Esophagus squamous epithelium (tissue), 5 donors: ENCODE measurements around the gene RGS10. TPM values are rescaled to one million over a fixed set of nuclear protein-coding genes. Genes with fewer than 3 reads are reported as not detected.

ENCODE experiments used
- DNase-seq: peaks from one replicate; lab custom pipeline; 2025; lab: John Stamatoyannopoulos, UW
- H3K27ac ChIP-seq, 4 donors: fragments of 200-600 bp; sonication (generic); one replicate each; pipeline ENCODE4 v1.5.1; 2016 to 2019; ENCODE audit warnings: mild to moderate bottlenecking in 1 of 4
- H3K27me3 ChIP-seq, 4 donors: fragments of 200-600 bp; sonication (generic); 1 replicate in 3 of 4; 2 replicates in 1 of 4; pipeline versions ENCODE4 v1.5.1 to v1.6.0; 2017 to 2021; ENCODE audit warnings: antibody characterized with exemption in 1 of 4
- H3K36me3 ChIP-seq, 3 donors: fragments of 200-600 bp; sonication (generic); one replicate each; pipeline ENCODE4 v1.5.1; 2016 to 2019
- H3K4me1 ChIP-seq, 3 donors: fragments of 200-600 bp; sonication (generic); one replicate each; pipeline ENCODE4 v1.5.1; 2017 to 2019
- H3K4me3 ChIP-seq, 4 donors: fragments of 200-600 bp; sonication (generic); 1 replicate in 3 of 4; 2 replicates in 1 of 4; pipeline ENCODE4 v1.5.1; 2016 to 2019; ENCODE audit warnings: mild to moderate bottlenecking in 2 of 4, moderate library complexity in 1 of 4
- H3K9me3 ChIP-seq, 3 donors: fragments of 200-600 bp; sonication (generic); one replicate each; pipeline ENCODE4 v1.5.1; 2016 to 2019
- CTCF ChIP-seq, 6 experiments: fragments of 450-650 bp in 4 of 6; fragments of 200-600 bp in 2 of 6; sonication (generic) in 2 of 6; IDR thresholded peaks; one replicate each; pipeline ENCODE4 v1.5.1; 2016 to 2019; ENCODE audit warnings: antibody characterized with exemption in 6 of 6, mild to moderate bottlenecking in 4 of 6, moderate library complexity in 4 of 6
- POLR2A ChIP-seq, 4 donors: fragments of 450-650 bp; IDR thresholded peaks; one replicate each; pipeline ENCODE4 v1.6.1; 2017; ENCODE audit warnings: antibody characterized with exemption in 4 of 4, mild to moderate bottlenecking in 4 of 4, moderate library complexity in 3 of 4
- WGBS, 2 donors: methylation state at CpG; one replicate each; pipeline ENCODE4 v1.1.5; 2018; 5-methylcytosine and 5-hydroxymethylcytosine counted together
- intact Hi-C: fragments of 100-400 bp; cut with DNase I; formaldehyde crosslinking; loops from one replicate; pipeline ENCODE4 v1.15.0; 2022
- total RNA-seq, 4 donors: library from RNA; depleted of rRNA; stranded (reverse); fragments of >200 nt; gene quantifications; one replicate each; pipeline ENCODE4 v1.1.0, GENCODE V29; 2016
- donor health status: DM: yes; HTN: yes; CAD: no.

Gene RGS10
- total RNA-seq, 4 donors from 2014 or later, result 25.5 to 55.8 (median 43.9) TPM

DNA sequence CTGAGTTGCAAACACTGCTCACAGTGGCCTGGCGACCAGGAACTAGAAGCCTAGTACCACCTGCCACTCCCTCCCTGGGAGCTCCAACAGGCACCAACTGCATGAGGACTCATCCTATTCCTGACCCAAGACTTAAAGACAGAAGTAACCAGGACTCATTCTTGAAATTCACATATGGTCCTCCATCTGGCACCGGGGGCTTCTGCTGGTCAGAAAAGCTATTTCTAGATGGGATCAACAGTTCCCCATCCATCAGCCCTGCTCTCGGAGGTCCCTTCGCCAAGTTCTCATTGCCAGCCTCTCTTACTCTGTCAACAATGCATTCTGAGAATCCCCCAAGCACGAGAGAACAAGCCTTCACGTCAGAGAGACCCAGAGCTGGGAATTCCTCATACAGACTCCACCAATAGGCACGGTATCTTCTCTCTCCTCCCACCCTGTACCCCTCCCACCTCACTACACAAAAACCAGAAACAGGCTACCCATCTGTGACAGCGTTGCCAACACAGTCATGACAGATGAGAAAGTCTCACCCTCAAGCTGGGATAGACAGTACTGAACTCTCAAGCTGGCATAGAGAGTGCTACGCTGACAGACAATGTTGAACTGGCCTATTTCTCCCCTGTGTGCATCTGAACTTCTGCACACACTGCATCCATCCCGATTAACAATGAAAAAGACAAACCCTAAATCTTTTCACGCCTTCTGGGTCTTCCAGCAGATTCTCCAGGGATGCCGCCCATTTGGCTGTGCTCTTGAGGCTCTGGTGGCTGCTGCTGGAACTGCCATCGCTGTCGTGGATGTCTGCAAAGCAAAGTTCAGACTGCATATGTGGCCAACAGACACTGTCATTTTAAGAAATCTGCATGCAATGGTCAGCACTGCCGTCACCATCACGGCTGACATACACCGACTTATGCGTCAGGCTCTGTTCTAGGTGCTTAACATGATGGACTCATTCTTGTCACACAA, 15.6 kb downstream of the RGS10 start:
- whole genome bisulfite sequencing, 2 donors, result 78 to 80% methylated on average over 12 to 18 of the region's 18 CpGs
- intact Hi-C loops, result no loop called here
- Histone ChIP-seq H3K36me3 (peaks cover 0 to 35% (median 9%) of the 10 kb centered on the region in 3 donors), H3K27me3 (no peaks in the 10 kb centered on the region), H3K4me1 (peaks cover 0 to 34% (median 5%) of the 10 kb centered on the region in 3 donors), H3K4me3 (no peak overlapping the region), H3K27ac (no peak overlapping the region), H3K9me3 (no peaks in the 10 kb centered on the region)
- TF ChIP-seq POLR2A (IDR thresholded peaks at IDR 0.05) (no peak), CTCF (IDR thresholded peaks at IDR 0.05) (peak in 1 of 6 experiments; percentile 22)
- no peak for DNase-seq

- Histone ChIP-seq H3K4me1 (peaks cover 0 to 27% (median 5%) of the 10 kb centered on the region in 3 donors), H3K27me3 (no peaks in the 10 kb centered on the region), H3K4me3 (no peak overlapping the region), H3K27ac (no peak overlapping the region), H3K36me3 (peaks cover 0 to 38% (median 9%) of the 10 kb centered on the region in 3 donors), H3K9me3 (no peaks in the 10 kb centered on the region)
- intact Hi-C loops, result no loop called here
- no peak for DNase-seq
- TF ChIP-seq CTCF (IDR thresholded peaks at IDR 0.05) (no peak), POLR2A (IDR thresholded peaks at IDR 0.05) (no peak)
- 74 to 92% methylated on average over 1 of the region's 1 CpG for WGBS, 2 donors
Measured at GRCh38 chr10:119526149-119526548, 16.4 kb downstream of the RGS10 start.

DNA sequence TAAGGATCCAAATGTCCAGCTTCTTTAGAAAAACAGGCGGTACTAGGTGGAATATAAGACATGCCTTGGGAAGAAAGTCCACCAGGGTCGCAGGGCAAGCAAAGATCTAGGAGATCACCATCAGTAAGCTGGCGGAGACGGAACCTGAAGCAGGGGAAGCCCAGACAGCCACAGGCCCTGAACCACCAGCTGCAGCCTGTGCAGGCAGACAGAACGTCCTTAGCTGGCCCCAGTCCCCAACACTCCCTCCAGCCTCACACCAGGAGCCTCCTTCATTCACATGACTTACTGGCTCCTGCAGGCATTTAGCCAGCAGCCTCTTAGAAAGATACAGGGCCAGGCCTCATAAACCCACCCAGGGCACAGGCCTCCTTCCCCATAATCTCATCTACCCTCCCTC, 17.4 kb downstream of the RGS10 start:
- no peaks in the 10 kb centered on the region for H3K27me3 ChIP-seq
- TF ChIP-seq CTCF (IDR thresholded peaks at IDR 0.05) (no peak), POLR2A (IDR thresholded peaks at IDR 0.05) (no peak)
- H3K27ac ChIP-seq, result no peak overlapping the region
- H3K4me3 ChIP-seq, result no peak overlapping the region
- H3K9me3 ChIP-seq, result no peaks in the 10 kb centered on the region
- H3K4me1 ChIP-seq, result peaks cover 0 to 18% (median 5%) of the 10 kb centered on the region in 3 donors
- intact Hi-C loops, result no loop called here
- WGBS, 2 donors, result 87 to 92% methylated on average over 5 of the region's 5 CpGs
- peaks cover 0 to 38% (median 9%) of the 10 kb centered on the region in 3 donors for H3K36me3 ChIP-seq
- no peak for DNase-seq

GRCh38 chr10:119524720-119525070, 17.8 kb downstream of the RGS10 start:
- H3K36me3 ChIP-seq, result peaks cover 0 to 38% (median 9%) of the 10 kb centered on the region in 3 donors
- 93 to 96% methylated on average over 11 to 13 of the region's 13 CpGs for WGBS, 2 donors
- no peak overlapping the region for H3K27ac ChIP-seq
- H3K4me1 ChIP-seq, result peaks cover 0 to 16% (median 5%) of the 10 kb centered on the region in 3 donors
- TF ChIP-seq POLR2A (IDR thresholded peaks at IDR 0.05) (no peak), CTCF (IDR thresholded peaks at IDR 0.05) (no peak)
- no peaks in the 10 kb centered on the region for H3K9me3 ChIP-seq
- H3K27me3 ChIP-seq, result no peaks in the 10 kb centered on the region
- no peak overlapping the region for H3K4me3 ChIP-seq
- DNase-seq, result no peak
- intact Hi-C loops, result no loop called here
